CD4-positive, alpha-beta T cell (primary cell): Measurements from ENCODE around the gene CAPRIN1. TPM values are rescaled to one million over a fixed set of nuclear protein-coding genes. Genes with fewer than 3 reads are reported as not detected.
"Not testable (repeated sequence)": the region's sequence is repeated elsewhere in the genome, so short reads cannot be mapped to it uniquely, and the experiment has no call there.

ENCODE experiments used
- ATAC-seq: fragments of 200-7000 bp; cut with Tn5 transposase; one replicate; pipeline ENCODE4 v1.10.0; 2022; ENCODE audit warnings: mild to moderate bottlenecking; ENCODE audit not compliant: poor library complexity
- CTCF ChIA-PET: fragments of 350-600 bp; sonication (Branson Sonifier 250); formaldehyde crosslinking; loops from one replicate; lab custom pipeline; 2021; ENCODE audit warnings: antibody characterized with exemption, inconsistent platforms; lab: Charles Lee
- POLR2A ChIA-PET: fragments of 350-600 bp; sonication (Branson Sonifier 250); formaldehyde crosslinking; loops from one replicate; lab custom pipeline; 2021; ENCODE audit warnings: antibody characterized with exemption, inconsistent platforms; lab: Charles Lee
- DNase-seq, 14 experiments: peaks; one replicate each; pipeline ENCODE4 v3.0.0-alpha.2; 2013 to 2020; ENCODE audit warnings: mixed read lengths in 2 of 14
- H3K27ac ChIP-seq, 2 donors: one replicate each; pipeline versions ENCODE4 v1.5.1 to v1.7.0; 2013; ENCODE audit warnings: low read length in 2 of 2, low read depth in 1 of 2, mild to moderate bottlenecking in 1 of 2
- H3K27me3 ChIP-seq, 2 experiments: 1 replicate in 1 of 2; 2 replicates in 1 of 2; pipeline versions ENCODE4 v1.6.1 to v1.7.0; 2013; ENCODE audit warnings: low read length in 2 of 2, control low read depth in 1 of 2, mild to moderate bottlenecking in 1 of 2, moderate library complexity in 1 of 2; ENCODE audit not compliant: insufficient read depth in 2 of 2, control insufficient read depth in 1 of 2
- H3K36me3 ChIP-seq: one replicate; pipeline ENCODE4 v1.6.1; 2013; ENCODE audit warnings: low read length, control low read depth; ENCODE audit not compliant: insufficient read depth
- H3K4me1 ChIP-seq: one replicate; pipeline ENCODE4 v1.6.1; 2013; ENCODE audit warnings: low read length, control low read depth; ENCODE audit not compliant: insufficient read depth
- H3K4me3 ChIP-seq: one replicate; pipeline ENCODE4 v1.5.1; 2013; ENCODE audit warnings: mild to moderate bottlenecking, low read length, moderate library complexity
- H3K9me3 ChIP-seq, 2 experiments: 1 replicate in 1 of 2; 2 replicates in 1 of 2; pipeline versions ENCODE4 v1.6.1 to v1.7.0; 2013; ENCODE audit warnings: low read length in 2 of 2, mild to moderate bottlenecking in 2 of 2, control low read depth in 1 of 2, moderate library complexity in 1 of 2; ENCODE audit not compliant: control insufficient read depth in 1 of 2, insufficient read depth in 1 of 2
- H3K27ac Mint-ChIP-seq: one replicate; pipeline ENCODE4 v1.8.0; 2020; ENCODE audit warnings: mixed read lengths
- H3K27me3 Mint-ChIP-seq: one replicate; pipeline ENCODE4 v1.8.0; 2021; ENCODE audit warnings: mixed read lengths
- H3K36me3 Mint-ChIP-seq: one replicate; pipeline ENCODE4 v1.8.0; 2021; ENCODE audit warnings: low read depth, mixed read lengths
- H3K4me1 Mint-ChIP-seq: one replicate; pipeline ENCODE4 v1.8.0; 2021; ENCODE audit warnings: low read depth, mixed read lengths
- H3K4me3 Mint-ChIP-seq: one replicate; pipeline ENCODE4 v1.8.0; 2020; ENCODE audit warnings: mild to moderate bottlenecking, mixed read lengths
- H3K9me3 Mint-ChIP-seq: one replicate; pipeline ENCODE4 v1.8.0; 2020; ENCODE audit warnings: mixed read lengths
- CTCF ChIP-seq: fragments of 200-600 bp; IDR thresholded peaks from one replicate; pipeline ENCODE4 v1.8.0; 2022; ENCODE audit warnings: antibody characterized with exemption, mild to moderate bottlenecking
- intact Hi-C, 2 experiments: fragments of 100-400 bp; cut with DNase I in 1 of 2; cut with micrococcal nuclease in 1 of 2; formaldehyde crosslinking; loops; one replicate each; pipeline versions ENCODE4 v1.15.1 to v1.9.0; 2023 to 2025; cut with DNase I, micrococcal nuclease
- total RNA-seq, 174 experiments: library from RNA in 2 of 174; stranded (reverse) in 2 of 174; gene quantifications; one replicate each; pipeline ENCODE4 v1.2.3 and lab custom pipeline; 2021 to 2026

The CAPRIN1 gene
- total RNA-seq, 2 experiments from 2014 or later = 107 TPM

DNA sequence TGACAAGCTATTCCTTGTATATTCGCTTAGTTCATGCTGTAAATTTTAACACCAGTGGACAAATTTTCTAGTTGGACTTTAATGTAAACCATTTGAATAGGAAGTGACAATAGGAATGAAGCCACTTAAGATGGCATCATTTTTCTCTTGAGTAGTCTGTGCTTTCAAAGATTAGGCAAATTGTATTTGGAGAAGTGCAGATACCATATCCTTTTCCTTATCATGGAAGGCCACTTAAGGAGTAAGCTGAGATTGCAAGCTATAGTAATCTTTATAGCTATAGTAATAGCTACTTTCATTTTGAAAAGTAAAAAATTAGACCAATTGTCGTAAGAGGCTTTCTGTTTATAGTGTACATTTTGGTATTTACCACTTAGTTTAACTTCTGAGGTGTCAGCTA is 12.8 kb downstream of the CAPRIN1 start:
- Mint-ChIP-seq H3K4me1 (peaks cover 67% of the 10 kb centered on the region), H3K9me3 (no peaks in the 10 kb centered on the region), H3K4me3 (no peak overlapping the region), H3K27me3 (no peaks in the 10 kb centered on the region), H3K36me3 (peaks cover 70% of the 10 kb centered on the region), H3K27ac (peak overlapping the region; percentile 66)
- Histone ChIP-seq H3K4me1 (peaks cover 44% of the 10 kb centered on the region), H3K4me3 (no peak overlapping the region), H3K27me3 (no peaks in the 10 kb centered on the region), H3K27ac (no peak overlapping the region), H3K9me3 (no peaks in the 10 kb centered on the region), H3K36me3 (peaks cover 36% of the 10 kb centered on the region)
- no peak for TF ChIP-seq CTCF
- POLR2A ChIA-PET = interaction anchor here (0.6 to 1.9 kb wide), 2 partner anchors 11 to 346 kb away, joined by 3 to 13 read pairs; no protein-coding TSS in a partner anchor
- intact Hi-C loops = no loop called here
- CTCF ChIA-PET = interaction anchor here (0.7 kb wide), 1 partner anchor 1571 kb away, joined by 3 read pairs; no protein-coding TSS in a partner anchor
- no peak for ATAC-seq
- no peak for DNase-seq

- ATAC-seq = peak; percentile 60
- H3K36me3 ChIP-seq = peaks cover 33% of the 10 kb centered on the region
- ChIA-PET CTCF (interaction anchor here (1.1 to 1.2 kb wide), 2 partner anchors 8 to 68 kb away, joined by 3 read pairs; no protein-coding TSS in a partner anchor), POLR2A (interaction anchor here (0.8 to 1.2 kb wide), 3 partner anchors 9 to 40 kb away, joined by 3 to 4 read pairs (median 4); partner anchors contain the start of gene NAT10)
- intact Hi-C loops = no loop called here
- Mint-ChIP-seq H3K36me3 (peaks cover 71% of the 10 kb centered on the region), H3K27me3 (no peaks in the 10 kb centered on the region), H3K4me3 (no peak overlapping the region), H3K27ac (peak overlapping the region; percentile 48), H3K9me3 (no peaks in the 10 kb centered on the region), H3K4me1 (peaks cover 67% of the 10 kb centered on the region)
- H3K4me1 ChIP-seq = peaks cover 41% of the 10 kb centered on the region
- peak in 4 of 14 experiments; percentile 4 to 44 (median 23) for DNase-seq
- no peak for TF ChIP-seq CTCF
- H3K4me3 ChIP-seq = no peak overlapping the region
- H3K27me3 ChIP-seq = no peaks in the 10 kb centered on the region
- no peaks in the 10 kb centered on the region for H3K9me3 ChIP-seq
- H3K27ac ChIP-seq = no peak overlapping the region
Measured at GRCh38 chr11:34065505-34066203, 14.1 kb downstream of the CAPRIN1 start.

DNA sequence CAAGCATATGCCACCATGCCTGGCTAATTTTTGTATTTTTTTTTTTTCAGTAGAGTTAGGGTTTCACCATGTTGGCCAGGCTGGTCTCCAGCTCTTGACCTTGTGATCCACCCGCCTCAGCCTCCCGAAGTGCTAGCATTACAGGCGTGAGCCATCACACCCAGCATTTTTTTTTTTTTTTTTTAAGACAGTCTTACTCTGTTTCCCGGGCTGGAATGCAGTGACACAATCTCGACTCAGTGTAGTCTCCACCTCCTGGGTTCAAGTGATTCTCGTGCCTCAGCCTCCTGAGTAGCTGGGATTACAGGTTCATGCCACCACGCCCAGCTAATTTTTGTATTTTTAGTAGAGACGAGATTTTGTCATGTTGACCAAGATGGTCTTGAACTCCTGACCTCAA is 15.2 kb downstream of the CAPRIN1 start:
- H3K27ac ChIP-seq, DNase-seq, POLR2A ChIA-PET, CTCF ChIA-PET, ATAC-seq, H3K9me3 ChIP-seq, H3K27me3 Mint-ChIP-seq, H3K4me3 ChIP-seq, intact Hi-C loops, H3K9me3 Mint-ChIP-seq, H3K27me3 ChIP-seq: not testable (repeated sequence)
- Mint-ChIP-seq H3K36me3 (peaks cover 76% of the 10 kb centered on the region), H3K27ac (peak overlapping the region; percentile 51), H3K4me1 (peaks cover 69% of the 10 kb centered on the region), H3K4me3 (peak overlapping the region; percentile 7)
- Histone ChIP-seq H3K4me1 (peaks cover 35% of the 10 kb centered on the region), H3K36me3 (peaks cover 37% of the 10 kb centered on the region)
